Caki2 (cell line): Measurements from ENCODE around the gene FAM90A1. TPM values are rescaled to one million over a fixed set of nuclear protein-coding genes. Genes with fewer than 3 reads are reported as not detected.
"Not testable (repeated sequence)": the region's sequence is repeated elsewhere in the genome, so short reads cannot be mapped to it uniquely, and the experiment has no call there.

Experiments
- DNase-seq: peaks from one replicate; pipeline ENCODE4 v3.0.0-alpha.2; 2015; ENCODE audit warnings: low read depth
- in situ Hi-C: cut with HindIII; loops from 2 replicates; pipeline ENCODE4 v1.10.0; 2016; ENCODE audit warnings: low sequenced_read_pairs, low pct_unique_long_range_greater_than_20kb, mixed read lengths
- total RNA-seq: library from RNA; depleted of rRNA; stranded (reverse); fragments of >200 nt; shearing (Covaris generic); gene quantifications from 2 replicates; pipeline ENCODE4 v1.2.3, GENCODE V29; 2014; ENCODE audit warnings: low replicate concordance; rRNA removed

Gene FAM90A1
- total RNA-seq: 1.5 TPM in 1 of 2 replicates, not detected in the other

- in situ Hi-C loops: not testable (repeated sequence)
- peak; percentile 68 for DNase-seq
Observed at GRCh38 chr12:8226992-8227731, at the start of gene FAM90A1. Gene FAM90A1 (minus strand): TSS chr12:8227618. CDS start chr12:8224832, 2,786 bp downstream.

- in situ Hi-C loops: not testable (repeated sequence)
Observed at GRCh38 chr12:8276397-8276796, 49.0 kb upstream of the FAM90A1 start.

DNA sequence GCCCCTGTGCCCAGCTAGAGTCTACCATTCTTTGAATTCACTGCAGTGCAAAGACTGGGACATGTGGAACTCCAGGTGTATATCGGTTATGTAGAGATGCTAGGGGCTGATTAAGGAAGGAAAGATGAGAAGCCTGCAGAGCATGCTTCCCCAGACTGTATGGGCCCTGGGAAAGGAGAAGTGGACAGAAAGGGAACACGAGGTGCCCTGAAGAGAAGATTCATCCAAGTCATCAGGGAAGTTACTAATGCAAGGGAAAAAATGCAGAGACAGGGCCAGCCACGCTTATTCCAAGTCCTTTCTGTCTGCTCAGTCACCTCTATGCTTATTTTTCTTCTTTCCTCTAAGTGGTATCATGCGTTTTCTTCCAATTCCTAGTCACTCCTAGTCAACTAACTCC, 39.3 kb upstream of the FAM90A1 start:
- DNase-seq, in situ Hi-C loops: not testable (repeated sequence)

More at GRCh38 chr12:8276397-8276796, 49.0 kb upstream of the FAM90A1 start:
- not testable (repeated sequence) for DNase-seq

DNA sequence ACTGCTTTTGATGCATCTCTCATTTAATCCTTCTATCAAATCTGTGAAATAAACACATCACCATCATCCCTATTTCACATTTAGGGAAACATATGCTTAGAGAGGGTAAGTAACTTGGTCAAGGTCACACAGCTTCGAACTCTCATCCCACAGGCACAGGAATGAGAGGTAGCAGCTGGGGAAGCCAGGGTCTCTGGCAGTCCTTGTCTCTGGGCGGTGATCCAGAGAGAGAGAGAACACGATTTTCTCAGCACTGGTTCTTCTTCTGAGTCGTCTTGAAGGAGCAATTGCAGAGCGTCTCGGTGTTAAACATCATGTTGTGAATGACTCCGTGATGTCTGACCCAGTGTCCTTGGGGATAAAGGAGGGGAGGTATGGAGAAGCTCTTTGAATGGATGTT, 36.8 kb upstream of the FAM90A1 start:
- in situ Hi-C loops: not testable (repeated sequence)

DNA sequence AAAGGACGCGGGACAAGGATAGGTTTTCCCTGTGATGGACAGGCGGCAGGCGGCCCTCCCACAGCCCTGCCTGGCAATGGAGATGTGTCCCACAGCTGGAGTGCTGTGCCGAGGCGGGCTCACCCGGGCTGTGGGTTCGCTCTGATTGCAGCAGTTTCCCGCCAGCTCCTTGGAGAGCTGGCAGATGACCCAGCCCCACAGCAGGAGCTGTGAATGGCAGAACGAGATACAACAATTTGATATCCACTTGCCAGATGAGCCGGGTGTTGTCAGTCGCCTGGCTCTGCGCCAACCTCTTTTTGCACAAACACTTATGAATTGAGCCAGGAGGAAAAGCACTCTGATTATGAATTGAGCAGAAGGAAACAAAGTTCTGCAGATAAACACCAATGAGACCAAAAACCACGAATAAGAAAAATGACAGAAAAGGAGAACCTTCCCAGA, 33.7 kb upstream of the FAM90A1 start:
- DNase-seq, in situ Hi-C loops: not testable (repeated sequence)

More for the DNA sequence above, 36.8 kb upstream of the FAM90A1 start:
- DNase-seq: not testable (repeated sequence)

- in situ Hi-C loops, DNase-seq: not testable (repeated sequence)
Observed at GRCh38 chr12:8256356-8256755, 28.9 kb upstream of the FAM90A1 start.

DNA sequence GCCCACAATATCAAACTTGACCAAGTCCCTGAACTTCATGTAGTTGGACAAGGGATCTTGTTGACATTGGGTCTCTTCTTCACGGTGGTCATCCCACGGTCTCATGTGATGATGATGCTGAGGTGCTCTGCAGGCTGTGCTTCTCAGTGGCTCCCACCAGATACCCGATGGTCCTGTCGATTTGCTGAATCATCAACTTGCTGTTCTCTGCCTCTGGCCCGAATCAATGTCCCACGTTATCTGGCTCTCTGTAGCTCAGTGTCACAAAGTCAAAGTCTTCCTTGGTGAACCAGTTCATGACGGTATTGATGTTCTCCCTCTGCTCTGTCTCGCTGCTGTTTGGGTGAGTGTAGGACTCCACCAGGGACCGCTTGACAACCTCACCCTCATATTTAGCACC, 27.3 kb upstream of the FAM90A1 start:
- DNase-seq, in situ Hi-C loops: not testable (repeated sequence)

- in situ Hi-C loops, DNase-seq: not testable (repeated sequence)
Observed at GRCh38 chr12:8252056-8252818, 24.8 kb upstream of the FAM90A1 start.

DNA sequence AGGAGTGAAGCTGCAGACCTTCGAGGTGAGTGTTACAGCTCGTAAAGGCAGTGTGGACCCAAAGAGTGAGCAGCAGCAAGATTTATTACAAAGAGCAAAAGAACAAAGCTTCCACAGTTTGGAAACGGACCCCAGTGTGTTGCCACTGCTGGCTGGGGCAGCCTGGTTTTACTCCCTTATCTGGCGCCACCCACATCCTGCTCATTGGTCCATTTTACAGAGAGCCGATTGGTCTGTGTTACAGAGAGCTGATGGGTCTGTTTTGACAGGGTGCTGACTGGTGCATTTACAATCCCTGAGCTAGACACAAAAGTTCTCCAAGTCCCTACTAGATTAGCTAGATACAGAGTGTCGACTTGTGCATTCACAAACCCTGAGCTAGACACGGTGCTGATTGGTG, 24.2 kb upstream of the FAM90A1 start:
- DNase-seq, in situ Hi-C loops: not testable (repeated sequence)

- DNase-seq, in situ Hi-C loops: not testable (repeated sequence)
Observed at GRCh38 chr12:8246941-8247535, 19.6 kb upstream of the FAM90A1 start.

GRCh38 chr12:8243682-8244161, 16.3 kb upstream of the FAM90A1 start:
- in situ Hi-C loops, DNase-seq: not testable (repeated sequence)

- DNase-seq: peak; percentile 95
- in situ Hi-C loops: not testable (repeated sequence)
Observed at GRCh38 chr12:8242880-8243681, 15.7 kb upstream of the FAM90A1 start.

GRCh38 chr12:8242622-8242879, 15.1 kb upstream of the FAM90A1 start:
- in situ Hi-C loops, DNase-seq: not testable (repeated sequence)

- peak; percentile 47 for DNase-seq
- in situ Hi-C loops: not testable (repeated sequence)
Observed at GRCh38 chr12:8241917-8242621, 14.7 kb upstream of the FAM90A1 start.

DNA sequence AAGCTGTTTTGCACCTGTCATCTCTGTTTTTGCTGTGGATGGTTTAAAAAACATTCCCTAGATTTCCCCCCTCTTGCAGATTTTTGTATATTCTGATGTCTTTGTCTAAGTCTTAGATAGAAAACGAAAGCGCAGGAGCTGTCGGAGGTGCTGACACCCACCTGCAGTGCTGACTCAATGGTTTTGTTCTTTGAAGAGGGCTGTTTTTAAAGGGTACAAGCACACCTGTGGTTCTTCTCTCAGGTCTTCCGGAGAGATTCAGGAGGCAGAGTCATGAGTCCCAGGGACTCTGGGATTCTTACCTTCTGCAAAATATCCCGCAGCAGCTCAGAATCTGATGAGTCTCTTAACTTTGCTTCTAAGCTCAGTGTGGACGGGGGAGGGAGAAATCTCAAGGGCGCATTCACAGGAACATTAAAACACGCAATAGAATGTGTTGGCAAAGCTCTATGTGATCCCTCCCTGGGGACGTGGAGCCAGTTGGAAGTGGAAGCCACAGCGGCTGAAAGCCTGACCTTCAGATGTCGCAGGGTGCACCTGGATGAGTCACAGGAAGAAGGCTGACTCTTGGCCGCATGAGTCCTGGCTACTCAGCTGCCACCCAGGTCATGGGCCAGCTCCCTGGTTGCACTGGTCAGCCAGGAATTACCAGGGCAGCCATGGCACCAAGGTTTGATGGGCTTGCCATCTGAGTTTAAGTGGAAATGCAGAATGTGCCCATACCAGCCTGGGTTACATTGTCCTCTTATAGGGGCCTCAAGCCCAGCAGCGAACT, 13.1 kb upstream of the FAM90A1 start:
- in situ Hi-C loops, DNase-seq: not testable (repeated sequence)

- in situ Hi-C loops: not testable (repeated sequence)
- peak; percentile 14 for DNase-seq
Observed at GRCh38 chr12:8237031-8237430, 9.6 kb upstream of the FAM90A1 start.
